ENCODE results near the gene GPR137B.

GPR137B gene

GRCh38 chr1:236220473-236220872 lies 78.1 kb downstream of the GPR137B start:
- Mint-ChIP-seq H3K9me3 (no peaks in the 10 kb centered on the region), H3K4me1 (no peaks in the 10 kb centered on the region), H3K27me3 (no peaks in the 10 kb centered on the region), H3K36me3 (peaks cover 15% of the 10 kb centered on the region), H3K27ac (no peak overlapping the region), H3K4me3 (no peak overlapping the region)

GRCh38 chr1:236222632-236223031 lies 80.3 kb downstream of the GPR137B start:
- Mint-ChIP-seq H3K36me3 (peaks cover 12% of the 10 kb centered on the region), H3K27me3 (no peaks in the 10 kb centered on the region), H3K9me3 (no peaks in the 10 kb centered on the region), H3K27ac (no peak overlapping the region), H3K4me1 (no peaks in the 10 kb centered on the region), H3K4me3 (no peak overlapping the region)

DNA sequence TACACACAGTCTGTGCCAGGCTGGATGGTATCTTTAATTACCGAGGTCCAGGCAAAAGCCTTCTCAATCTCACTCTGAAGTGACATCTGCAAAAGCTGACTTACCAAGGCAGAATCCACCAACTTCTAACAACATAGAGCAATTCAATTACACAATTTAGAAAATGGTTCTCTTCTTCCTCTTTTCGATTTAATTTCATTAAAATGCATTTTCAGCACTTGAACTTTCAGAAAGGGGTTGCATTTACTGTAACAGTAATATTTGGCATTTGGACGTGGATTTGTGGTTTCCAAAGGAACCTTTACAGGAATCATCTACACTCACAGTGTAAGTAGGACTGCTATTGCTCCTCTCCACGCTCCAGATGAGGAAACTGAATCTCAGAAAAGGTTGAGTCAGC lies 86.1 kb downstream of the GPR137B start:
- no peaks in the 10 kb centered on the region for H3K27me3 Mint-ChIP-seq
- H3K9me3 Mint-ChIP-seq = no peaks in the 10 kb centered on the region
- H3K36me3 Mint-ChIP-seq = peaks cover 11% of the 10 kb centered on the region
- H3K4me3 Mint-ChIP-seq = no peak overlapping the region
- H3K27ac Mint-ChIP-seq = no peak overlapping the region
- no peaks in the 10 kb centered on the region for H3K4me1 Mint-ChIP-seq

- no peaks in the 10 kb centered on the region for H3K9me3 Mint-ChIP-seq
- H3K36me3 Mint-ChIP-seq = peaks cover 9% of the 10 kb centered on the region
- H3K27ac Mint-ChIP-seq = no peak overlapping the region
- H3K4me3 Mint-ChIP-seq = no peak overlapping the region
- H3K27me3 Mint-ChIP-seq = no peaks in the 10 kb centered on the region
- no peaks in the 10 kb centered on the region for H3K4me1 Mint-ChIP-seq
Observed at GRCh38 chr1:236235116-236235515, 92.8 kb downstream of the GPR137B start.

GRCh38 chr1:236239092-236239585 lies 96.8 kb downstream of the GPR137B start:
- H3K9me3 Mint-ChIP-seq = no peaks in the 10 kb centered on the region
- H3K4me1 Mint-ChIP-seq = no peaks in the 10 kb centered on the region
- no peak overlapping the region for H3K4me3 Mint-ChIP-seq
- peaks cover 10% of the 10 kb centered on the region for H3K36me3 Mint-ChIP-seq
- H3K27me3 Mint-ChIP-seq = no peaks in the 10 kb centered on the region
- H3K27ac Mint-ChIP-seq = no peak overlapping the region

GRCh38 chr1:236240675-236241074 lies 98.3 kb downstream of the GPR137B start:
- no peaks in the 10 kb centered on the region for H3K27me3 Mint-ChIP-seq
- no peak overlapping the region for H3K27ac Mint-ChIP-seq
- no peak overlapping the region for H3K4me3 Mint-ChIP-seq
- peaks cover 11% of the 10 kb centered on the region for H3K36me3 Mint-ChIP-seq
- no peaks in the 10 kb centered on the region for H3K9me3 Mint-ChIP-seq
- no peaks in the 10 kb centered on the region for H3K4me1 Mint-ChIP-seq

GRCh38 chr1:236242568-236242967 lies 100.2 kb downstream of the GPR137B start:
- Mint-ChIP-seq H3K27ac (no peak overlapping the region), H3K4me3 (no peak overlapping the region), H3K27me3 (no peaks in the 10 kb centered on the region), H3K4me1 (no peaks in the 10 kb centered on the region), H3K9me3 (no peaks in the 10 kb centered on the region), H3K36me3 (peaks cover 19% of the 10 kb centered on the region)

DNA sequence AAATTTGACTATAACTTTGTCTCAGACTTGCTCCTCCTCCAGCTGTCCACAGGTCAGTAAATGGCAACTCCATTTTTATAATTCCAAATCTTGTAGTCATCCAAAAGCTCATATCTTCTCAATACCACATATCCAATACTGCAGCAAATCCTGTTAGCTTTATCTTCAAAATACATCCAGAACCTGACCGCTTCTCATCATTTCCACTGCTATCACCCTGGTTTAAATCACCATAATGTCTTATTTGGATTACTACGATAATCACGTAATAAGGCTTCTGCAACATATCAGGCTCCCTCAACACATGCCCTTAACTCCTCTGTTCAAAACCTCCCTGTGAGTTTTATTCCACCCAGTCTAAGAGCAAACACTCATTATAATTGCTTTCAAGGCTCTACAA lies 104.9 kb downstream of the GPR137B start:
- Mint-ChIP-seq H3K27me3 (no peaks in the 10 kb centered on the region), H3K4me3 (no peak overlapping the region), H3K4me1 (no peaks in the 10 kb centered on the region), H3K9me3 (no peaks in the 10 kb centered on the region), H3K27ac (no peak overlapping the region), H3K36me3 (peaks cover 24% of the 10 kb centered on the region)

DNA sequence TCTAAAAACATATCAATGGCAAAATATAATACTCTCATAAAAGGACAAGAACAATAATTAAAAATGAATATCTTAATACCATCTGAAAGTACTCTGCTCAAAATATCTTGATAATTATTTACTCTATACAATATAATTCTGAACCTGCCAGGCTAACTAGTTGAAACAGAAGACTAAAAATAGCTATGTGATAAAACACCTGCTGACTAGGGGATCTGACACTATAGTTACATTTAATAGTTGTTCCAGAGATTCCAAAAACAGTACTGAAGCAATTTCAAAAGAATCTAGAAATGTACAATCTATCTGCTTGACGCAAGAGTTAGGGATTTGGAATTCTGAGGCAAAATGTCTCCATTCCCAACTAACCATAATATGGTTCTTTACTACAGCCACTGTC lies 109.2 kb downstream of the GPR137B start:
- H3K9me3 Mint-ChIP-seq = no peaks in the 10 kb centered on the region
- H3K27ac Mint-ChIP-seq = no peak overlapping the region
- peaks cover 26% of the 10 kb centered on the region for H3K36me3 Mint-ChIP-seq
- H3K4me1 Mint-ChIP-seq = peaks cover 9% of the 10 kb centered on the region
- H3K27me3 Mint-ChIP-seq = no peaks in the 10 kb centered on the region
- H3K4me3 Mint-ChIP-seq = no peak overlapping the region

DNA sequence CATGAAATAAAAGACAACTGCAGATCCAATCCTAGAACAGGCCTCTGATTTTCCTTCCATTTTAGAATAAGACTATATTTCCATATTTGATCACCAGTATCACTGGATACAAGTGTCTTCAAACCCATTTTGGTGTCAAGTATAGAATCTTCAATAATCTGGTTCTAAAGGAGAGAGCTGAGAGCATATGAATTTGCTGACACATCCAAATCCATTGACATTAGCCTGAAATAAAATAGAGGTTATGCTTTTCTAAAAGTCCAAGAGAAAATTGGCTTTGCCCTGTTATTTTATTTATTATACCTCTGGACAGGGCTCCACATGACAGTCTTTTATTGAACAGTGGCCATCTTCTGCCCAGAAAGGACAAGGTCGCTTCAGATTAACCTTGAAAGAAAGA lies 110.8 kb downstream of the GPR137B start:
- Mint-ChIP-seq H3K4me1 (peaks cover 15% of the 10 kb centered on the region), H3K4me3 (no peak overlapping the region), H3K27me3 (no peaks in the 10 kb centered on the region), H3K27ac (no peak overlapping the region), H3K9me3 (peaks cover 8% of the 10 kb centered on the region), H3K36me3 (peaks cover 26% of the 10 kb centered on the region)

DNA sequence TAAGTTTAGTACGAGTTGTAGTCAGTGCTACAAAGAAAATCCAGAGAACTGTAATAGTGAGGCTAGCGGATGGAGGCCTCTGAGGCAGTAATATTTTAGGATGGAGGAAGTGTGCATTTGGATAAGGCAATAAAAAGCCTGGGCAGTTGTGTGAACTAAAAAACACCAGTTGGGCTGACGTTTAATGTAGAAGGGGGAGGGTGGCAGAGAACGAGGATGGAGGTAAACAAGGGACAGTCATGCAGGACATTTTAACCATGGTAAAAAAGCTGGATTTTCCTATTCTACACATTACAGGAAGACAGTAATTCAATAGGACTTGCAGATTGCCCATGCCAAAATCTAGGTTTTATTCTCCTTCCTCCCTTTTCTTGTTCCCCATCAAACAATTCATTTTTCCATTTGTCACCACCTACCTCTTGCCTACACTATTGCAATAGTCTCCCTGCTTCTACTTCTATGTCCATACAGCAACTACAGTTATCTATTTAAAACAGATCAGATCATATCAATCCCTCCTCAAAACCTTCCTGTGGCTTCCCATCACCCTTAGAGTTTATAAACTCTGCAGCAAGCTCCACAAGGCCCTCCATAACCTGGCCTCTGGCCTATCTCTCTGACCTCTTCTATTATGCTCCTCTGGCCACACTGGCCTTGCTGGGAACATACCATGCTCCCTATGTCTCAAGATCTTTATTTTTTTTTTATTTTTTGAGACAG lies 111.7 kb downstream of the GPR137B start:
- Mint-ChIP-seq H3K4me1 (peaks cover 23% of the 10 kb centered on the region), H3K27ac (no peak overlapping the region), H3K27me3 (no peaks in the 10 kb centered on the region), H3K36me3 (peaks cover 31% of the 10 kb centered on the region), H3K4me3 (no peak overlapping the region), H3K9me3 (peaks cover 10% of the 10 kb centered on the region)

GRCh38 chr1:236257216-236257615 lies 114.9 kb downstream of the GPR137B start:
- Mint-ChIP-seq H3K4me1 (peaks cover 47% of the 10 kb centered on the region), H3K27me3 (no peaks in the 10 kb centered on the region), H3K9me3 (peaks cover 16% of the 10 kb centered on the region), H3K27ac (no peak overlapping the region), H3K4me3 (no peak overlapping the region), H3K36me3 (peaks cover 47% of the 10 kb centered on the region)

- H3K36me3 Mint-ChIP-seq = peaks cover 51% of the 10 kb centered on the region
- peaks cover 47% of the 10 kb centered on the region for H3K4me1 Mint-ChIP-seq
- H3K27ac Mint-ChIP-seq = no peak overlapping the region
- H3K27me3 Mint-ChIP-seq = no peaks in the 10 kb centered on the region
- H3K9me3 Mint-ChIP-seq = peaks cover 16% of the 10 kb centered on the region
- no peak overlapping the region for H3K4me3 Mint-ChIP-seq
Observed at GRCh38 chr1:236258114-236258622, 115.8 kb downstream of the GPR137B start.

All from activated naive CD4-positive, alpha-beta T cell treated with anti-CD3 and anti-CD28 coated beads, Interleukin-2, amount 50 U/mL, for 24 hours (primary cell).